HAP-1 (cell line): ENCODE measurements around the gene TRIM63.
"Not testable (repeated sequence)": the region's sequence is repeated elsewhere in the genome, so short reads cannot be mapped to it uniquely, and the experiment has no call there.

ENCODE experiments used
- DNase-seq, 2 experiments: peaks; one replicate each; pipeline ENCODE4 v3.0.0-alpha.2; 2016 to 2020; ENCODE audit warnings: low spot score in 2 of 2
- H3K27me3 ChIP-seq: fragments of 250-450 bp; sonication (Bioruptor Pico); 2 replicates; pipeline ENCODE4 v1.5.1; 2020; ENCODE audit warnings: low read depth, mild to moderate bottlenecking, moderate library complexity
- H3K36me3 ChIP-seq: fragments of 250-450 bp; sonication (Bioruptor Pico); replicated peaks from 2 replicates; pipeline ENCODE4 v1.5.1; 2020; ENCODE audit warnings: mild to moderate bottlenecking
- H3K4me1 ChIP-seq: fragments of 250-450 bp; sonication (Bioruptor Pico); 2 replicates; pipeline ENCODE4 v1.5.1; 2020; ENCODE audit warnings: mild to moderate bottlenecking
- H3K4me3 ChIP-seq: fragments of 250-450 bp; sonication (Bioruptor Pico); 2 replicates; pipeline ENCODE4 v1.5.1; 2020; ENCODE audit warnings: mild to moderate bottlenecking, moderate library complexity
- H3K9me3 ChIP-seq: fragments of 250-450 bp; sonication (Bioruptor Pico); 2 replicates; pipeline ENCODE4 v1.5.1; 2020; ENCODE audit warnings: mild to moderate bottlenecking, moderate library complexity
- in situ Hi-C: fragments of 300-500 bp; cut with MboI; formaldehyde crosslinking; loops from 3 replicates; pipeline ENCODE4 v1.14.3; 2020; ENCODE audit warnings: low sequenced_read_pairs, inconsistent platforms, mixed read lengths

Gene TRIM63

GRCh38 chr1:26097696-26098095 is 30.3 kb upstream of the TRIM63 start:
- peaks cover 8% of the 10 kb centered on the region; the same call in 1 of the 2 replicates for H3K4me1 ChIP-seq
- no peak for DNase-seq
- in situ Hi-C loops = no loop called here
- H3K9me3 ChIP-seq = no peaks in the 10 kb centered on the region
- peaks cover 5% of the 10 kb centered on the region for H3K27me3 ChIP-seq
- no peaks in the 10 kb centered on the region for H3K36me3 ChIP-seq
- H3K4me3 ChIP-seq = no peak overlapping the region

- no peak for DNase-seq
- peaks cover 11% of the 10 kb centered on the region for H3K4me1 ChIP-seq
- no peaks in the 10 kb centered on the region; the same call in 1 of the 2 replicates for H3K9me3 ChIP-seq
- H3K4me3 ChIP-seq = no peak overlapping the region
- peaks cover 5% of the 10 kb centered on the region for H3K27me3 ChIP-seq
- in situ Hi-C loops = no loop called here
- H3K36me3 ChIP-seq = no peaks in the 10 kb centered on the region
These were observed 29.0 kb upstream of the TRIM63 start for GRCh38 chr1:26096471-26096870.

GRCh38 chr1:26094677-26095383 is 27.4 kb upstream of the TRIM63 start:
- Histone ChIP-seq H3K9me3 (no peaks in the 10 kb centered on the region; the same call in 1 of the 2 replicates), H3K4me3 (no peak overlapping the region), H3K36me3 (no peaks in the 10 kb centered on the region), H3K4me1 (peaks cover 11% of the 10 kb centered on the region), H3K27me3 (peaks cover 5% of the 10 kb centered on the region)
- in situ Hi-C loops = no loop called here
- DNase-seq = no peak

- peaks cover 11% of the 10 kb centered on the region for H3K4me1 ChIP-seq
These were observed 26.7 kb upstream of the TRIM63 start for GRCh38 chr1:26094076-26094669.

GRCh38 chr1:26093569-26093968 is 26.1 kb upstream of the TRIM63 start:
- H3K4me3 ChIP-seq, H3K27me3 ChIP-seq, DNase-seq, H3K36me3 ChIP-seq, H3K9me3 ChIP-seq, in situ Hi-C loops: not testable (repeated sequence)
- H3K4me1 ChIP-seq = peaks cover 11% of the 10 kb centered on the region

More at GRCh38 chr1:26094076-26094669, 26.7 kb upstream of the TRIM63 start:
- no peak for DNase-seq
- Histone ChIP-seq H3K9me3 (no peaks in the 10 kb centered on the region; the same call in 1 of the 2 replicates), H3K4me3 (no peak overlapping the region), H3K36me3 (no peaks in the 10 kb centered on the region), H3K27me3 (peaks cover 5% of the 10 kb centered on the region)
- in situ Hi-C loops = no loop called here

GRCh38 chr1:26092422-26092821 is 25.0 kb upstream of the TRIM63 start:
- in situ Hi-C loops = no loop called here
- DNase-seq = no peak

GRCh38 chr1:26090893-26091292 is 23.5 kb upstream of the TRIM63 start:
- no peak for DNase-seq
- Histone ChIP-seq H3K36me3 (no peaks in the 10 kb centered on the region), H3K4me3 (no peak overlapping the region), H3K27me3 (peaks cover 5% of the 10 kb centered on the region), H3K4me1 (peaks cover 3% of the 10 kb centered on the region; the same call in 1 of the 2 replicates), H3K9me3 (no peaks in the 10 kb centered on the region; the same call in 1 of the 2 replicates)
- in situ Hi-C loops = no loop called here

More at GRCh38 chr1:26092422-26092821, 25.0 kb upstream of the TRIM63 start:
- Histone ChIP-seq H3K4me1 (peaks cover 5% of the 10 kb centered on the region), H3K4me3 (no peak overlapping the region), H3K9me3 (no peaks in the 10 kb centered on the region; the same call in 1 of the 2 replicates), H3K27me3 (peaks cover 5% of the 10 kb centered on the region), H3K36me3 (no peaks in the 10 kb centered on the region)

GRCh38 chr1:26089125-26089524 is 21.7 kb upstream of the TRIM63 start:
- Histone ChIP-seq H3K36me3 (no peaks in the 10 kb centered on the region), H3K9me3 (no peaks in the 10 kb centered on the region; the same call in 1 of the 2 replicates), H3K27me3 (peaks cover 5% of the 10 kb centered on the region), H3K4me3 (no peak overlapping the region), H3K4me1 (peaks cover 3% of the 10 kb centered on the region; the same call in 1 of the 2 replicates)
- no peak for DNase-seq
- in situ Hi-C loops = no loop called here

GRCh38 chr1:26084844-26085243 is 17.4 kb upstream of the TRIM63 start:
- no peak for DNase-seq
- in situ Hi-C loops = no loop called here

GRCh38 chr1:26084091-26084561 is 16.7 kb upstream of the TRIM63 start:
- H3K4me3 ChIP-seq = no peak overlapping the region
- no peak for DNase-seq
- no peaks in the 10 kb centered on the region for H3K4me1 ChIP-seq
- H3K36me3 ChIP-seq = no peaks in the 10 kb centered on the region
- no peaks in the 10 kb centered on the region for H3K9me3 ChIP-seq
- in situ Hi-C loops = no loop called here
- peaks cover 2% of the 10 kb centered on the region; the same call in 1 of the 2 replicates for H3K27me3 ChIP-seq

More at GRCh38 chr1:26084844-26085243, 17.4 kb upstream of the TRIM63 start:
- Histone ChIP-seq H3K36me3 (no peaks in the 10 kb centered on the region), H3K4me3 (no peak overlapping the region), H3K27me3 (peaks cover 2% of the 10 kb centered on the region; the same call in 1 of the 2 replicates), H3K4me1 (no peaks in the 10 kb centered on the region), H3K9me3 (no peaks in the 10 kb centered on the region)

- DNase-seq = no peak
- Histone ChIP-seq H3K4me3 (no peak overlapping the region), H3K4me1 (no peaks in the 10 kb centered on the region), H3K9me3 (no peaks in the 10 kb centered on the region), H3K36me3 (no peaks in the 10 kb centered on the region), H3K27me3 (peaks cover 2% of the 10 kb centered on the region; the same call in 1 of the 2 replicates)
- in situ Hi-C loops = no loop called here
These were observed 15.8 kb upstream of the TRIM63 start for GRCh38 chr1:26083208-26083607.

GRCh38 chr1:26082020-26082350 is 14.6 kb upstream of the TRIM63 start:
- H3K9me3 ChIP-seq = no peaks in the 10 kb centered on the region
- no peak for DNase-seq
- in situ Hi-C loops = no loop called here
- H3K36me3 ChIP-seq = no peaks in the 10 kb centered on the region
- H3K4me1 ChIP-seq = no peaks in the 10 kb centered on the region
- H3K27me3 ChIP-seq = peaks cover 2% of the 10 kb centered on the region; the same call in 1 of the 2 replicates
- no peak overlapping the region for H3K4me3 ChIP-seq

GRCh38 chr1:26081267-26082019 is 14.0 kb upstream of the TRIM63 start:
- H3K9me3 ChIP-seq = no peaks in the 10 kb centered on the region
- no peak overlapping the region for H3K4me3 ChIP-seq
- in situ Hi-C loops = no loop called here
- no peaks in the 10 kb centered on the region for H3K36me3 ChIP-seq
- H3K4me1 ChIP-seq = no peaks in the 10 kb centered on the region
- no peak for DNase-seq
- peaks cover 2% of the 10 kb centered on the region; the same call in 1 of the 2 replicates for H3K27me3 ChIP-seq
